ENCODE results near the gene TANGO2.

The TANGO2 gene

GRCh38 chr22:20052309-20053259 lies 31.7 kb downstream of the TANGO2 start:
- no peak for DNase-seq

- no peak for DNase-seq
These were observed 32.6 kb downstream of the TANGO2 start for GRCh38 chr22:20053407-20054033.

- no peak for DNase-seq
These were observed 33.1 kb downstream of the TANGO2 start for GRCh38 chr22:20054034-20054427.

GRCh38 chr22:20054485-20054884 lies 33.6 kb downstream of the TANGO2 start:
- DNase-seq = no peak

DNA sequence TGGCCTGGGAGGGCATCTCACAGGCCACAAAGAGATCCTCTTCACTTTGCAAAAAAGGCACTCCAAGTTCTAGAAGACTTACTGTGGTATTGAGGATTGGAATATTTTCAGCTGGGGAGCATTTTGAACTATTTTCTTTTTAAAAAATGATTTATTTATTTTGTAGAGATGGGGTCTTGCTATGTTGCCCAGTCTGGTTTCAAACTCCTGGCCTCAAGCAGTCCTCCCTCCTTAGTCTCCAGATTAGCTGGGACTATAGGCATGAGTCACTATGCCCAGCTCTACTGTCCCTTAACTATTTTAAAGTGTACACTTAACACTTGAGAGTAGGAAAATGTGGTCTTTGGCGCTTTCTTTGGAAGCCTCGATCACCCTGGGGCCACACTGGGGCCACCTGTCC lies 34.2 kb downstream of the TANGO2 start:
- no peak for DNase-seq

DNA sequence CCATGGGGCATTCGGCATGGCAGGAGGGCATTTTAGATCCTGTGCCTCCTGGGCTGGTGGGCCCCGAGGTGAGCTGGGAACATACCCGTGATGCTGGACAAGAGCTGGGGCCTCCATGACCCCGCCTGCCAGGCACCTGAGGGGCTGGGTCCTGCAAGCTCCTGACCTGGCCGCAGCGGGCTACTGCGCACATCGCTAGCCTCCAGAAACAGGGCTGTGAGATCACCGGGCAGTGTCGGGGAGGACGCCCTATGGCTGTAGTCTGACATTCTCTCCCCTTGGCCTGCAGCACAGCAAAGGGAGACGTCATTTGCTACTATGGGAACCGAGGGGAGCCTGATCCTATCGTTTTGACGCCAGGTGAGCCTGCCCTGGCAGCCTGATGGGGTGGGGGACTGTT lies 34.7 kb downstream of the TANGO2 start:
- no peak for DNase-seq

GRCh38 chr22:20056161-20056560 lies 35.3 kb downstream of the TANGO2 start:
- DNase-seq = no peak

- DNase-seq = no peak
These were observed 35.9 kb downstream of the TANGO2 start for GRCh38 chr22:20056696-20057386.

DNA sequence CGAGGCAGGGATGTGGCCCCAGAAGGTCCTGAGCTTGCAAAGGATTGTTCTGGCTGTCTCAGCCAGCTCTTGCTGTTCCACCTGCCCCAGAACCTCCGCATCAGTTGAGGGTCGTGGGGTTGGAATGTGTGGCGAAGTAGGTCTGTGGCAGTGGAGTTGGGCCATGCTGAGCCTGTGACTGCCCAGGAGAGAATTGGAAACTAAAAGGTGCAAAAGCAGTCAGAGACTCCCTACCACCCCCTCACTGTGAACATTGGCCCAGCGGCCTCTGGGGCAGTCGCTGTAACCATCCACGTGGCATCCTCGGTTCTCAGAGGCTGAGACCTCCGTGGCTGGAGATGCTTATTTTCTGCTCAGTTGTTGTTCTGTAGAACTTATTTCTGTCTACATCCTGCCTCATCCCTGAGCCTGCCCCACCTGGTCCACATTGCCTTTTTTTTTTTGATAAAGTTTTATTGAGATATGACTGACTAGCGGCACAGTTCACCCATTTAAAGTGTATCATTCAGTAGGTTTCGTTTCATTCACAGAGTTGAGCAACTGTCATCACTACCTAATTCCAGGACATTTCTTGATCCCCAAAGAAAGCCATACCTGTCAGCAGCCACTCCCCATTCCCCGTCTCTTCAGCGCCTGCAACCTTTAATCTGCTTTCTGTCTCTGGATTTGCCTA lies 36.8 kb downstream of the TANGO2 start:
- DNase-seq = no peak

DNA sequence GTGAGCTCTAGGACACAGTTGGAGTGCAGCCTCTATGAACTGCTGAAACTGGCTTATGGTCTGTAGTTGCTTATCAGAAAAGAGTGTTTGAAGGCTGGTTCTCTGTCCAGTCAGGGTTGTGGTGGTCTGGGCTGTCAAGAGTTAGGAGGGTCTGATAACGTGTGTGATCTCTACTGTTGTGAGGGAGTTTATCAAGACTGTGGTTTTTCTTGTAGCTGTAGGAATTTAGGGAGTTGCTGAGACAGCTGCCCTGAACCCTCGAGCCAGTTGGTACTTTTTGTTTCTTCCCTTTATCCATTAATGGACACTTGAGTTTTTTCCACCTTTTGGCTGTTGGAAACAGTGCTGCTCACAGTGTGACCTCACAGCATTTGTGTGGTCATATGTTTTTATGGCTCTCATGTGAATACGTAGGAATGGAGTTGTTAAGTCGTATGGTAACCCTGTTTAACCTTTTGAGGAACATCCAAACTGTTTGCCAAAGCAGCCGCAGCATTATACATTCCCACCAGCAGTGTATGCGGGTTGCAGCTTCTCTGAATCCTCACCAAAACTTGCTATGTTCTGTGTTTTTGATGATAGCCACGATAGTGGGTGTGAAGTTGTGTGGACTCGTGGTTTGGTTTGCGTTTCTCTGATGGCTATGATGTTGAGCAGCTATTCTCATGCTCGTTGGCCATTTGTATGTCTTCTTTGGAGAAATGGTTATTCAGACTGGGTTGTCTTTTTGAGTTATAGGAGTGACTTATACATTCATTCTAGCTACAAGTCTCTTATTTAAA lies 38.3 kb downstream of the TANGO2 start:
- DNase-seq = no peak

DNA sequence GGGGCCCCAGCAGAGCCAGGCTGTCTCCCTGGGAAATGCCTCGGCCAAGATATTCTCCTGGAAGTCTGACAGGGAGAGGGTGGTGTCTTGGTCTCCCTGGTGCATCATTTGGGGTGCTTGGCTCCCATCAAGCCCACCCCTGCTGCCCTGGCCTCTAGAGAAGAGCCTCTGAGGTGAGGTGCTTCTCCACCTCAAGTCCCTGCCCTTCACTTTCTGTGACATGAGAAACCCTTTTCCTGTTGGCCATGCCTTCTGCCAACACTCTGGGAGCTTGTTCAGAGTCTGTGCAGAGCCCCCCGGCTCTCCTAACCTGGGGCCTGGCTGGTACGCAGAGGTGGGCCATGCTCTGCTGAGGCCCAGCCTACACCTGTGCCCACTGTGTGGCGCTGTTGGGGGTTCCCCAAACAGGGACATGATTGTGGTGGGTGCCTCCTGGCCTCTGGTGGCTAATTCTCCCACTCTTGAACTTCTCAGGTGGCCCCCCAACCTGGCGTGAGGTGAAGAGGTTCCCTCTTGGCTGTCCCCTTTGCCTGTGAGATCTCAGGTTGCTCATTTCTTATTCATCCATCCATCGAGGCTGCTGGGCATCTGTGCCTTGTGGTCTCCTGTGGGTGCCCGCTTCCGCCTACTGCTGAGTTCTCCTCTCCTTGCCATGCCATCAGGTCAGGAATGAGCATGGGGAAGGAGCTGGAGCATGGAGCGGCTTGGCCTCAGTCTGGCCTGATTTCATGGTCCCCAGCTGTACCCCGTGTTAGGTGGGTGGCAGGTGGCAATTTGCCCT lies 40.0 kb downstream of the TANGO2 start:
- no peak for DNase-seq

DNA sequence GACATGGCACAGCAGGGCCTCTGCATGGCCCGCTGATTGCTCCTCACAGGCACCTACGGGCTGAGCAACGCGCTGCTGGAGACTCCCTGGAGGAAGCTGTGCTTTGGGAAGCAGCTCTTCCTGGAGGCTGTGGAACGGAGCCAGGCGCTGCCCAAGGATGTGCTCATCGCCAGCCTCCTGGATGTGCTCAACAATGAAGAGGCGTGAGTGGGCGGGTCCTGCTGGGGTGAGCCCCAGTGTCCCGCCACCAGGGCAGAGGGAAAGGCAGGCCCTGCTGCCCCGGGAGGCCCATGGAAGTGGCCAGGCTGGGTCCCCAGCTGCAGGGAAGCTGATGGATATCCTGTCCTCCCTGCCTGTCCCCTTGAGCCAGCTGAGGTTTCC lies 40.6 kb downstream of the TANGO2 start:
- no peak for DNase-seq

DNA sequence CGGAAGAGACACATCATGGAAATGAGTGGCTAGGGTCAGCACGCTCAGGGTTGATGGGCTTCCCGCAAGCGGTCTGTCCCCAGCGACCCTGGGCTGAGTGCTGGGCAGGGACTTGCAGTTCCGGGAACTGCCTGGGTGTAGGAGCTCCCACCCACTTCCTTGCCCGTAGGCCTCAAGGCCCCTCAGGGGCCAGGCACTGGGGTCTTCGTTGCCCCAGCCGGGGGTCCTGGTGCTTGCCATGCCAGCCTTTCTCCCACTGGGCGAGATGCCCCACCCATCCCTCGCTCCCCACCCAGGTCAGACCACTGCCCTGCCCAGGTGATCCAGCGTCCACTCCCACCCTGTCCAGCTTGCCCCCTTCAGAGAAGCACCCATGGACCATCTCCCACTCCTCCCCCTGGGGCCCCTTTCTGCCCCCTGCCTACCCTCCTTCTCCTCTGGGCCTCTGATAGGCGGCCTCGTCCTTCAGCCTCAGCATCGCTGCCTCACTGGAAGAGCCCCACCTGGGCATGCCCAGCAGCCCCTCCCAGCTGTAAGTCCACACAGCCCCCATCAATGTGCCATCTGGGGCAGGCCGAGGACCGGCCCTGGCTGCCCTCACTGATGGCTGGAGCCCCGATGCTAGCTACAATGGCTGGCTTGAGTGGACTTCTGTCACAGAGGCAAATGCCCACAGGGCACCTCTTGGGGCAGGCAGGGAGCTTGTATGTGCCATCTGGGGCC lies 41.3 kb downstream of the TANGO2 start:
- DNase-seq = no peak

DNA sequence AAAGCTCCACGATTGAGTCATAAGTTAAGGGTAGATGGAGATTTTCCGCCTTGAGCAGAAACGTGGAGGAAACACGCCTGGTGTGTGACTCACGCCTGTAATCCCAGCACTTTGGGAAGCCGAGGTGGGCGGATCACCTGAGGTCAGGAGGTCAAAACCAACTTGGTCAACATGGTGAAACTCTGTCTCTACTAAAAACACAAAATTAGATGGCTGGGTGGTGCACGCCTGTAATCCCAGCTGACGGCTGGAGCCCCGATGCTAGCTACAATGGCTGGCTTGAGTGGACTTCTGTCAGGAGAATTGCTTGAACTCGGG lies 41.8 kb downstream of the TANGO2 start:
- DNase-seq = no peak

- DNase-seq = no peak
These were observed 42.6 kb downstream of the TANGO2 start for GRCh38 chr22:20063271-20064139.

DNA sequence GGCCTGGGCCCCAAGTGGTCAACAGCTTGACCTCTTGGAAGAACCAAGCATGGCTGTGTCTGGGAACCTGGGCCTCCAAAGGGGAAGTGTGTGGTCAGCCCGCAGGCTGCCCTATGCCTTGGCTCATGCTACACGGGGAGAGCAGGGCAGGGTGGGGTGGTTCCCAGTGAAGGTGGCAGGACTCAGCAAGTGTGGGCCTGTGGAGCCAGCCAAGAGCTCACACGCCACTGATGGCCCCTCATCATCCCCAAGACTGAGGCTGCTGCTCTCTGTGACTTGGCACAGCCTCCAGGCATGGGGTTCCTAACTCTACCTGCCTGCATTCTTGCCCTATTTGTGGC lies 43.2 kb downstream of the TANGO2 start:
- no peak for DNase-seq

DNA sequence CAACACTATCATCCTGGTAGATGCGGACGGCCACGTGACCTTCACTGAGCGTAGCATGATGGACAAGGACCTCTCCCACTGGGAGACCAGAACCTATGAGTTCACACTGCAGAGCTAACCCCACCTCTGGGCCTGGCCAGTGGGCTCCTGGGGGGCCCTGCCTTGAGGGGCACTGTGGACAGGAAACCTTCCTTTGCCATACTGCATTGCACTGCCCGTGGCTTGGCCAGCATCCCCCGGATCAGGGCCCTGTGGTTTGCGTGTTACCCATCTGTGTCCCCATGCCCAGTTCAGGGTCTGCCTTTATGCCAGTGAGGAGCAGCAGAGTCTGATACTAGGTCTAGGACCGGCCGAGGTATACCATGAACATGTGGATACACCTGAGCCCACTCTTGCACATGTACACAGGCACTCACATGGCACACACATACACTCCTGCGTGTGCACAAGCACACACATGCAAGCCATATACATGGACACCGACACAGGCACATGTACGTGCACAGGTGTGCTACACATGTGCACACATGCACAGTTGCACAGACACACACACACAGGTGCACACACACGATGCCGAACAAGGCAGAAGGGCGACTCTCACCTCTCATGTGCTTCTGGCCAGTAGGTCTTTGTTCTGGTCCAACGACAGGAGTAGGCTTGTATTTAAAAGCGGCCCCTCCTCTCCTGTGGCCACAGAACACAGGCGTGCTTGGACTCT lies 43.8 kb downstream of the TANGO2 start:
- DNase-seq = no peak

DNA sequence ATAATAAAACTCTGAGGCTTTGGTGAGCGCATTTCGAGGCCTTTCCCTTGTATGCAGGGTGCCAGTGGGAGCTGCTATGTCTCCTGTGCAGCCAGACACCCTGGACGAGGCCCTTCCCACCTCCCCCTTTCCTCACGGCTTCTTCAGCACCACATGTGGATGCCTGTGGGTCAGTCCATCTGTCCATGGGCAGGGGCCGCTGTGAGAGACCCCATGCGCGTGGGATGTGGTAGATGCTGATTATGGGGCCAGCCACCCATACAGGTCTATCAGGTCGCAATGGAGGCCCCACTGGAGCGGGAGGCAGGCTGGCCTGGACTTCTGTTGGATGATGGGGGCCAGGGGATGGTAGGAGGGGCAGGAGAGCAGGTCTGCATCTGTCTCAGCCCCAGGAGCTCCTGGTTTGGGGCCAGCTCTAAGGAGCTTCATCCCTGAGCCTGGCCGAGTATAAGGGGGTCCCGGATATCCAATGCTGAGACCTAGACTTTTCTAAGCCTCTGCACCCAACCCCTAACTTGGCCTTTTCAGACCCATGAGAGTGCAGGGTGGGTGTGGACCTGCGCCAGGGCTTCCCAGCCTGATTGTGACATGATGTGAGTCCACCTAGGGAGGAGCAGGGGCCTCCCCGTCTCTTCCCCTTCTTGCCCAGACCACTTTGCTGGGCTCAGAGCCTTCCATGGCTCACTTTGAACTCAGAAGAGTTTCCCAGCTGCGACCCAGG lies 45.1 kb downstream of the TANGO2 start:
- no peak for DNase-seq

Measured in amniotic stem cell (primary cell).